ENCODE results near the gene METTL1. TPM values are rescaled to one million over a fixed set of nuclear protein-coding genes. Genes with fewer than 3 reads are reported as not detected.

Gene METTL1
- total and polyA plus RNA-seq, 7 experiments from 2014 or later, result 11.8 to 30.9 (median 16.0) TPM

DNA sequence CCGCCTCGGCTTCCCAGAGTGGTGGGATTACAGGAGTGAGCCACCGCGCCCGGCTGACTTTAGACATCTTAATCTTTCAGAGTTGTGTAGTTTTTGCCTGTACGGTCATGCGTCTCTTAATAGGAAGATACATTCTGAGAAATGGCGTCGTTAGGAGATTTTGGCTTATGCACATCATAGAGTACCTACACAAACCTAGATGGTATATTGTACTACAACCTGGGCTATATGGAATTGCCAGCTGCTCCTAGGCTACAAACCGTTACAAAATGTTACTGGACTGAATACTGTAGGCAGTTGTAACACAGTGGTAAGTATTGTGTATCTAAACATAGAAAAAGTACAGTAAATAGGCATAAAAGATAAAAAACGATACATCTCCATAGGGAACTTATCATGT is 12.0 kb upstream of the METTL1 start:
- POLR2A ChIA-PET, result interaction anchor here (0.7 to 2.2 kb wide), 4 partner anchors 9 to 114 kb away, joined by 3 to 8 read pairs (median 4); partner anchors contain the start of genes EEF1AKMT3 and METTL1
- Histone ChIP-seq H3K27me3 (ENCODE audit: control insufficient read depth in 2 of 2, insufficient read depth in 2 of 2, low read length in 2 of 2) (no peaks in the 10 kb centered on the region), H3K4me1 (ENCODE audit: control insufficient read depth in 2 of 2, insufficient read depth in 2 of 2, low read length in 2 of 2) (peaks cover 36 to 40% of the 10 kb centered on the region in 2 donors), H3K4me3 (ENCODE audit: low read length) (no peak overlapping the region), H3K27ac (ENCODE audit: low read depth, low read length) (no peak overlapping the region), H3K9me3 (ENCODE audit: control insufficient read depth in 2 of 3, low read length in 3 of 3) (no peaks in the 10 kb centered on the region), H3K36me3 (ENCODE audit: control insufficient read depth in 2 of 3, insufficient read depth in 3 of 3, low read length in 3 of 3) (peaks cover 10 to 40% (median 17%) of the 10 kb centered on the region in 3 experiments)
- intact Hi-C loops (cut with micrococcal nuclease), result loop anchor here in 1 of 2 donors (2.0 kb wide), 1 partner anchor 63 kb away; the partner anchor contains the start of gene CTDSP2
- CTCF ChIA-PET, result interaction anchor here (0.6 to 1.7 kb wide), 7 partner anchors 11 to 121 kb away, joined by 3 to 7 read pairs (median 3); no protein-coding TSS in a partner anchor
- Mint-ChIP-seq H3K4me1 (peaks cover 21 to 61% (median 47%) of the 10 kb centered on the region in 7 donors), H3K9me3 (peaks cover 0 to 8% (median 0%) of the 10 kb centered on the region in 11 donors), H3K4me3 (peak overlapping the region; percentile 71 to 100 (median 82)), H3K27me3 (no peaks in the 10 kb centered on the region), H3K36me3 (peaks cover 5 to 18% (median 11%) of the 10 kb centered on the region in 5 donors), H3K27ac (peak overlapping the region in 6 of 9 donors; percentile 45 to 99 (median 58))
- ATAC-seq, result no peak
- DNase-seq, result no peak

GRCh38 chr12:57783466-57783801 is 11.5 kb upstream of the METTL1 start:
- POLR2A ChIA-PET, result interaction anchor here (0.9 to 2.6 kb wide), 8 partner anchors 11 to 114 kb away, joined by 3 to 8 read pairs (median 7); partner anchors contain the start of genes EEF1AKMT3 and METTL1

GRCh38 chr12:57782608-57783465 is 10.9 kb upstream of the METTL1 start, which contains the start of gene TSFM:
Gene TSFM, plus strand, starts transcription at chr12:57782787. Its CDS starts 15 bp downstream, at chr12:57782802.
- DNase-seq (peak; percentile 90 to 97 (median 95)), ATAC-seq (peak; percentile 99)
- H3K27ac Mint-ChIP-seq, result peak within 1 kb of the TSS; percentile 95 to 100 (median 99)
- ChIA-PET POLR2A (interaction anchor here (0.6 to 2.6 kb wide), 10 partner anchors 11 to 159 kb away, joined by 3 to 8 read pairs (median 7); partner anchors contain the start of genes ATP23, EEF1AKMT3 and METTL1), CTCF (interaction anchor here (0.6 to 2.8 kb wide), 13 partner anchors 10 to 1429 kb away, joined by 3 to 10 read pairs (median 3); partner anchors contain the start of genes EEF1AKMT3 and METTL1)
- Histone ChIP-seq H3K27me3 (ENCODE audit: control insufficient read depth in 2 of 2, insufficient read depth in 2 of 2, low read length in 2 of 2) (no peaks in the 10 kb centered on the region), H3K36me3 (ENCODE audit: control insufficient read depth in 2 of 3, insufficient read depth in 3 of 3, low read length in 3 of 3) (peaks cover 10 to 31% (median 17%) of the 10 kb centered on the region in 3 experiments), H3K27ac (ENCODE audit: low read depth, low read length) (peak within 1 kb of the TSS; percentile 85), H3K9me3 (ENCODE audit: control insufficient read depth in 2 of 3, low read length in 3 of 3) (no peaks in the 10 kb centered on the region), H3K4me1 (ENCODE audit: control insufficient read depth in 2 of 2, insufficient read depth in 2 of 2, low read length in 2 of 2) (peaks cover 36 to 40% of the 10 kb centered on the region in 2 donors), H3K4me3 (ENCODE audit: low read length) (peak within 1 kb of the TSS; percentile 97)
- no peaks in the 10 kb centered on the region for H3K27me3 Mint-ChIP-seq
- peaks cover 23 to 65% (median 48%) of the 10 kb centered on the region in 7 donors for H3K4me1 Mint-ChIP-seq
- H3K9me3 Mint-ChIP-seq, result peaks cover 0 to 8% (median 0%) of the 10 kb centered on the region in 11 donors
- peak within 1 kb of the TSS; percentile 96 to 100 (median 99) for H3K4me3 Mint-ChIP-seq
- H3K36me3 Mint-ChIP-seq, result peaks cover 5 to 15% (median 11%) of the 10 kb centered on the region in 5 donors
- intact Hi-C loops (cut with micrococcal nuclease), result loop anchor here (1.0 to 2.0 kb wide), 7 partner anchors 11 to 122 kb away; partner anchors contain the start of genes CDK4 (in 2 of the 2), EEF1AKMT3 (in 2 of the 2), METTL1 (in 2 of the 2) and CTDSP2 (in 1 of the 2)

More at GRCh38 chr12:57783466-57783801, 11.5 kb upstream of the METTL1 start:
- no peak for DNase-seq
- Histone ChIP-seq H3K36me3 (ENCODE audit: control insufficient read depth in 2 of 3, insufficient read depth in 3 of 3, low read length in 3 of 3) (peaks cover 10 to 36% (median 17%) of the 10 kb centered on the region in 3 experiments), H3K4me3 (ENCODE audit: low read length) (peak overlapping the region; percentile 97), H3K27ac (ENCODE audit: low read depth, low read length) (peak overlapping the region; percentile 85), H3K27me3 (ENCODE audit: control insufficient read depth in 2 of 2, insufficient read depth in 2 of 2, low read length in 2 of 2) (no peaks in the 10 kb centered on the region), H3K9me3 (ENCODE audit: control insufficient read depth in 2 of 3, low read length in 3 of 3) (no peaks in the 10 kb centered on the region), H3K4me1 (ENCODE audit: control insufficient read depth in 2 of 2, insufficient read depth in 2 of 2, low read length in 2 of 2) (peaks cover 36 to 40% of the 10 kb centered on the region in 2 donors)
- H3K9me3 Mint-ChIP-seq, result peaks cover 0 to 8% (median 0%) of the 10 kb centered on the region in 11 donors
- H3K4me1 Mint-ChIP-seq, result peaks cover 21 to 64% (median 47%) of the 10 kb centered on the region in 7 donors
- ATAC-seq, result no peak
- no peaks in the 10 kb centered on the region for H3K27me3 Mint-ChIP-seq
- peaks cover 5 to 15% (median 11%) of the 10 kb centered on the region in 5 donors for H3K36me3 Mint-ChIP-seq
- CTCF ChIA-PET, result interaction anchor here (0.7 to 2.8 kb wide), 11 partner anchors 10 to 125 kb away, joined by 3 to 10 read pairs (median 3); partner anchors contain the start of genes EEF1AKMT3 and METTL1
- peak overlapping the region; percentile 96 to 100 (median 99) for H3K4me3 Mint-ChIP-seq
- intact Hi-C loops (cut with micrococcal nuclease), result loop anchor here in 1 of 2 donors (2.0 kb wide), 1 partner anchor 63 kb away; the partner anchor contains the start of gene CTDSP2
- peak overlapping the region in 8 of 9 donors; percentile 95 to 100 (median 99) for H3K27ac Mint-ChIP-seq

DNA sequence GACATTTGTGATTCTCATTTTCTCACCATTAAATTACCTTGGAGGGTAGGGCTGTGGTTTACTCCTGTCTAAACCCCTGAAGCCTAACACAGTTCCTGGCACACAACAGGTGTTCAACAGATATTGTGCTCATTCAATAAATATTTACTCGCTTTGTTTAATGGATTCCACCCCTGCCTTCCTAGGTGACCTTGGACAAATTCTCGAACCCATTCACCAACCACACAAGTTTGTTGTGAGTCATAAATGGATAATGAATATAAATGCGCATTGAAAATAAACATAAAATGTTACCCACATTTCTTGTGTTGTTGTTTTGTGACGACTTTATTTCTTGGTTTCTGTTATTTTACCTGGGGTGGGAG is 10.3 kb upstream of the METTL1 start:
- Histone ChIP-seq H3K4me3 (ENCODE audit: low read length) (peak overlapping the region; percentile 97), H3K4me1 (ENCODE audit: control insufficient read depth in 2 of 2, insufficient read depth in 2 of 2, low read length in 2 of 2) (peaks cover 36 to 40% of the 10 kb centered on the region in 2 donors), H3K27ac (ENCODE audit: low read depth, low read length) (peak overlapping the region; percentile 52), H3K27me3 (ENCODE audit: control insufficient read depth in 2 of 2, insufficient read depth in 2 of 2, low read length in 2 of 2) (no peaks in the 10 kb centered on the region), H3K9me3 (ENCODE audit: control insufficient read depth in 2 of 3, low read length in 3 of 3) (no peaks in the 10 kb centered on the region), H3K36me3 (ENCODE audit: control insufficient read depth in 2 of 3, insufficient read depth in 3 of 3, low read length in 3 of 3) (peaks cover 7 to 25% (median 17%) of the 10 kb centered on the region in 3 experiments)
- DNase-seq (no peak), ATAC-seq (no peak)
- CTCF ChIA-PET, result interaction anchor here (0.7 to 2.8 kb wide), 13 partner anchors 10 to 196 kb away, joined by 3 to 10 read pairs (median 4); partner anchors contain the start of genes EEF1AKMT3 and METTL1
- Mint-ChIP-seq H3K27me3 (no peaks in the 10 kb centered on the region), H3K9me3 (peaks cover 0 to 8% (median 0%) of the 10 kb centered on the region in 11 donors), H3K27ac (peak overlapping the region; percentile 95 to 100 (median 99)), H3K4me3 (peak overlapping the region; percentile 96 to 100 (median 99)), H3K36me3 (peaks cover 3 to 15% (median 10%) of the 10 kb centered on the region in 5 donors), H3K4me1 (peaks cover 23 to 64% (median 48%) of the 10 kb centered on the region in 7 donors)
- POLR2A ChIA-PET, result interaction anchor here (1.0 to 2.6 kb wide), 6 partner anchors 18 to 115 kb away, joined by 4 to 8 read pairs (median 7); no protein-coding TSS in a partner anchor
- intact Hi-C loops (cut with micrococcal nuclease), result loop anchor here (1.0 to 2.0 kb wide), 7 partner anchors 10 to 123 kb away; partner anchors contain the start of genes CDK4 (in 2 of the 2), EEF1AKMT3 (in 2 of the 2), METTL1 (in 2 of the 2) and CTDSP2 (in 1 of the 2)

- peaks cover 3 to 20% (median 14%) of the 10 kb centered on the region in 3 experiments for H3K36me3 ChIP-seq (ENCODE audit: control insufficient read depth in 2 of 3, insufficient read depth in 3 of 3, low read length in 3 of 3)
- Mint-ChIP-seq H3K36me3 (peaks cover 0 to 15% (median 9%) of the 10 kb centered on the region in 5 donors), H3K9me3 (peaks cover 0 to 8% (median 0%) of the 10 kb centered on the region in 11 donors), H3K4me3 (peak overlapping the region; percentile 38 to 100 (median 98)), H3K27me3 (no peaks in the 10 kb centered on the region), H3K4me1 (peaks cover 23 to 61% (median 48%) of the 10 kb centered on the region in 7 donors), H3K27ac (peak overlapping the region; percentile 78 to 100 (median 99))
- H3K4me3 ChIP-seq (ENCODE audit: low read length), result peak overlapping the region; percentile 97
- no peaks in the 10 kb centered on the region for H3K9me3 ChIP-seq (ENCODE audit: control insufficient read depth in 2 of 3, low read length in 3 of 3)
- intact Hi-C loops (cut with micrococcal nuclease), result loop anchor here (1.0 to 2.0 kb wide), 7 partner anchors 10 to 124 kb away; partner anchors contain the start of genes CDK4 (in 2 of the 2), EEF1AKMT3 (in 2 of the 2), METTL1 (in 2 of the 2) and CTDSP2 (in 1 of the 2)
- ATAC-seq, result no peak
- peaks cover 36 to 40% of the 10 kb centered on the region in 2 donors for H3K4me1 ChIP-seq (ENCODE audit: control insufficient read depth in 2 of 2, insufficient read depth in 2 of 2, low read length in 2 of 2)
- peak overlapping the region; percentile 52 for H3K27ac ChIP-seq (ENCODE audit: low read depth, low read length)
- ChIA-PET CTCF (interaction anchor here (0.6 to 2.8 kb wide), 15 partner anchors 9 to 196 kb away, joined by 3 to 10 read pairs (median 5); partner anchors contain the start of genes EEF1AKMT3 and METTL1), POLR2A (interaction anchor here (0.7 to 2.6 kb wide), 10 partner anchors 10 to 149 kb away, joined by 3 to 8 read pairs (median 4); partner anchors contain the start of genes B4GALNT1, CYP27B1, EEF1AKMT3 and METTL1)
- DNase-seq, result no peak
- no peaks in the 10 kb centered on the region for H3K27me3 ChIP-seq (ENCODE audit: control insufficient read depth in 2 of 2, insufficient read depth in 2 of 2, low read length in 2 of 2)
Measured at GRCh38 chr12:57781801-57782200, 9.9 kb upstream of the METTL1 start.

Data from naive thymus-derived CD4-positive, alpha-beta T cell (primary cell).